Stimulated activated CD8-positive, alpha-beta memory T cell treated with anti-CD3 and anti-CD28 coated beads, Interleukin-7, amount 100 ng/mL, for 4 hours (primary cell): ENCODE measurements around the gene TRRAP.

ENCODE experiments used
- DNase-seq, 2 donors: peaks; one replicate each; pipeline ENCODE4 v3.0.0-alpha.2; 2020; ENCODE audit warnings: low read depth in 2 of 2

The TRRAP gene

GRCh38 chr7:99050971-99051370, 172.6 kb downstream of the TRRAP start:
- no peak for DNase-seq

GRCh38 chr7:99054781-99055180, 176.4 kb downstream of the TRRAP start:
- no peak for DNase-seq

GRCh38 chr7:99061001-99061776, 182.9 kb downstream of the TRRAP start:
- DNase-seq = no peak
